SH-SY5Y (cell line): ENCODE results near the gene MMP24OS.

ENCODE experiments used
- GATA2 ChIP-seq: IDR thresholded peaks from 2 replicates; pipeline ENCODE4 v1.6.1; 2011; ENCODE audit warnings: mild to moderate bottlenecking, low read depth, low read length
- GATA3 ChIP-seq: IDR thresholded peaks from 2 replicates; pipeline ENCODE4 v1.6.1; 2011; ENCODE audit warnings: low read depth, mild to moderate bottlenecking, low read length, moderate library complexity

- TF ChIP-seq GATA2 (no peak), GATA3 (no peak)
Observed at GRCh38 chr20:35302421-35303335, 24.8 kb upstream of the MMP24OS start.
